OCI-LY1 (cell line): ENCODE results near the gene AGAP1.

Source experiments
- CTCF ChIP-seq: fragments of 200-600 bp; sonication (generic), shearing (Covaris generic); IDR thresholded peaks from 2 replicates; pipeline ENCODE4 v1.5.1; 2017; ENCODE audit warnings: mild to moderate bottlenecking, antibody characterized with exemption, low read length, moderate library complexity, mixed read lengths
- EZH2 ChIP-seq: fragments of 200-600 bp; sonication (generic), shearing (Covaris generic); IDR thresholded peaks from 2 replicates; pipeline ENCODE4 v1.8.0; 2017; ENCODE audit warnings: borderline replicate concordance, mixed run types, mild to moderate bottlenecking, antibody characterized with exemption, low read length, moderate library complexity, mixed read lengths

- TF ChIP-seq CTCF (no peak), EZH2 (no peak)
These were observed 172.5 kb downstream of the AGAP1 start for GRCh38 chr2:235666213-235666781.
